Kidney (tissue), 14 donors: ENCODE results near the gene ERG28. TPM values are rescaled to one million over a fixed set of nuclear protein-coding genes. Genes with fewer than 3 reads are reported as not detected.
A peak's percentile ranks its signal among the peaks of the same experiment; 100 is the strongest.

Experiments used
- DNase-seq, 5 donors: peaks; one replicate each; pipeline ENCODE4 v3.0.0-alpha.2; 2013 to 2020
- FAIRE-seq: peaks from 2 replicates; lab custom pipeline; 2012; peaks lifted over from hg19 to GRCh38; lab: Jason Lieb, UNC
- H3K27ac ChIP-seq, 2 donors: one replicate each; pipeline ENCODE4 v1.7.0; 2013; ENCODE audit warnings: low read depth in 2 of 2, low read length in 2 of 2, inconsistent platforms in 1 of 2
- H3K27me3 ChIP-seq: one replicate; pipeline ENCODE4 v1.7.1; 2013; ENCODE audit warnings: low read length, inconsistent platforms; ENCODE audit not compliant: control insufficient read depth, insufficient read depth
- H3K36me3 ChIP-seq, 3 donors: one replicate each; pipeline versions ENCODE4 v1.7.0 to v1.7.1; 2013; ENCODE audit warnings: low read length in 3 of 3, control low read depth in 1 of 3, inconsistent platforms in 1 of 3; ENCODE audit not compliant: insufficient read depth in 3 of 3, control insufficient read depth in 2 of 3
- H3K4me1 ChIP-seq, 3 donors: one replicate each; pipeline versions ENCODE4 v1.7.0 to v1.7.1; 2013; ENCODE audit warnings: low read length in 3 of 3, inconsistent platforms in 1 of 3, low read depth in 1 of 3; ENCODE audit not compliant: control insufficient read depth in 2 of 3, insufficient read depth in 2 of 3
- H3K4me3 ChIP-seq, 3 donors: one replicate each; pipeline versions ENCODE4 v1.7.0 to v1.8.1; 2013; ENCODE audit warnings: low read length in 3 of 3, control low read depth in 1 of 3, inconsistent platforms in 1 of 3
- H3K9ac ChIP-seq, 3 donors: one replicate each; pipeline versions ENCODE4 v1.7.0 to v1.7.1; 2013; ENCODE audit warnings: low read length in 3 of 3, control low read depth in 1 of 3, inconsistent platforms in 1 of 3
- H3K9me3 ChIP-seq, 3 donors: one replicate each; pipeline versions ENCODE4 v1.7.0 to v1.7.1; 2013; ENCODE audit warnings: low read length in 3 of 3, control low read depth in 1 of 3, inconsistent platforms in 1 of 3; ENCODE audit not compliant: control insufficient read depth in 2 of 3, insufficient read depth in 1 of 3
- CTCF ChIP-seq: IDR thresholded peaks from 3 replicates; pipeline ENCODE4 v1.5.1; 2012; ENCODE audit warnings: mild to moderate bottlenecking, moderate library complexity, borderline replicate concordance; ENCODE audit not compliant: insufficient read depth; ENCODE audit errors: extremely low read depth
- intact Hi-C: fragments of 100-400 bp; cut with DNase I; formaldehyde crosslinking; loops from one replicate; pipeline ENCODE4 v1.11.1; 2022
- polyA plus RNA-seq: library from polyadenylated mRNA; stranded (reverse); fragments of 350-450 nt; fragmentation: Illumina TruSeq; extraction: RNeasy Lipid Tissue Mini Kit (QIAGEN cat#74804); gene quantifications from one replicate; pipeline ENCODE4 v1.2.3, GENCODE V29; 2014; ENCODE audit warnings: low read depth, low replicate concordance; ENCODE audit not compliant: insufficient read depth
- total RNA-seq: library from RNA; stranded (reverse); fragmentation: NEBNext Ultra II Directional; extraction: Animal tissue kit (Norgen Biotek cat#: 25700); gene quantifications from one replicate; pipeline ENCODE4 v1.2.1, GENCODE V29; 2021
- donor health status: control.
- donor health status: control.
- donor health status: control.
- donor health status: control.
- donor health status: control.
- donor health status: DM: yes; HTN: yes; CAD: no.
- donor health status: Normal renal cell carcinoma (clear cell type).

ERG28 gene
- total and polyA plus RNA-seq, 2 donors from 2014 or later = 17.9 to 34.8 TPM

GRCh38 chr14:75661499-75661814 is 781 bp upstream of the ERG28 start:
- no peak for TF ChIP-seq CTCF
- peak overlapping the region; percentile 66 to 78 for H3K27ac ChIP-seq

GRCh38 chr14:75660238-75660629 is 442 bp downstream of the ERG28 start:
- Histone ChIP-seq H3K27me3 (no peaks in the 10 kb centered on the region), H3K4me1 (peaks cover 0 to 7% (median 3%) of the 10 kb centered on the region in 3 donors), H3K27ac (peak overlapping the region; percentile 66 to 78), H3K9ac (peak overlapping the region; percentile 67 to 91 (median 90)), H3K36me3 (peaks cover 0 to 5% (median 2%) of the 10 kb centered on the region in 3 donors), H3K4me3 (peak overlapping the region; percentile 90 to 97 (median 91)), H3K9me3 (no peaks in the 10 kb centered on the region)
- FAIRE-seq (no peak), DNase-seq (no peak)
- intact Hi-C loops = no loop called here
- TF ChIP-seq CTCF = no peak

More at GRCh38 chr14:75661499-75661814, 781 bp upstream of the ERG28 start:
- H3K36me3 ChIP-seq = peaks cover 0 to 3% (median 2%) of the 10 kb centered on the region in 3 donors
- no peaks in the 10 kb centered on the region for H3K27me3 ChIP-seq
- H3K9me3 ChIP-seq = no peaks in the 10 kb centered on the region
- intact Hi-C loops = no loop called here
- FAIRE-seq (no peak), DNase-seq (no peak)
- H3K9ac ChIP-seq = peak overlapping the region; percentile 56 to 91 (median 77)
- peak overlapping the region; percentile 90 to 97 (median 91) for H3K4me3 ChIP-seq
- peaks cover 0 to 7% (median 3%) of the 10 kb centered on the region in 3 donors for H3K4me1 ChIP-seq

- H3K36me3 ChIP-seq = peaks cover 0 to 5% (median 4%) of the 10 kb centered on the region in 3 donors
- no peaks in the 10 kb centered on the region for H3K27me3 ChIP-seq
- no peak overlapping the region for H3K9ac ChIP-seq
- H3K9me3 ChIP-seq = no peaks in the 10 kb centered on the region
- no peak for TF ChIP-seq CTCF
- DNase-seq = no peak
- peaks cover 0 to 7% (median 3%) of the 10 kb centered on the region in 3 donors for H3K4me1 ChIP-seq
- FAIRE-seq = no peak
- no peak overlapping the region for H3K4me3 ChIP-seq
- no peak overlapping the region for H3K27ac ChIP-seq
- intact Hi-C loops = no loop called here
Measured at GRCh38 chr14:75658957-75659356, 1.7 kb downstream of the ERG28 start.

- TF ChIP-seq CTCF = no peak
- FAIRE-seq (no peak), DNase-seq (no peak)
- Histone ChIP-seq H3K27me3 (no peaks in the 10 kb centered on the region), H3K27ac (no peak overlapping the region), H3K9ac (no peak overlapping the region), H3K4me3 (no peak overlapping the region), H3K9me3 (no peaks in the 10 kb centered on the region), H3K4me1 (peaks cover 0 to 7% (median 3%) of the 10 kb centered on the region in 3 donors), H3K36me3 (peaks cover 2 to 5% (median 4%) of the 10 kb centered on the region in 3 donors)
- intact Hi-C loops = no loop called here
Measured at GRCh38 chr14:75657331-75657730, 3.3 kb downstream of the ERG28 start.
